ENCODE results near the gene ARHGEF10L. TPM values are rescaled to one million over a fixed set of nuclear protein-coding genes. Genes with fewer than 3 reads are reported as not detected.

The ARHGEF10L gene
- total RNA-seq, 4 donors from 2014 or later = 30.0 to 61.4 (median 44.7) TPM

GRCh38 chr1:17569200-17570139 lies 30.0 kb downstream of the ARHGEF10L start:
- Histone ChIP-seq H3K27ac (peak overlapping the region; percentile 79 to 96 (median 93)), H3K4me3 (peak overlapping the region in 3 of 4 donors; percentile 1 to 33 (median 20)), H3K9me3 (no peaks in the 10 kb centered on the region), H3K4me1 (peaks cover 58 to 100% (median 62%) of the 10 kb centered on the region in 3 donors), H3K27me3 (no peaks in the 10 kb centered on the region), H3K36me3 (no peaks in the 10 kb centered on the region)
- TF ChIP-seq CTCF (IDR thresholded peaks at IDR 0.05) (no peak), POLR2A (IDR thresholded peaks at IDR 0.05) (peak in 1 of 4 donors; percentile 23)
- intact Hi-C loops (cut with DNase I) = no loop called here
- WGBS, 2 donors = 7 to 19% methylated on average over 5 to 10 of the region's 16 CpGs
- no peak for DNase-seq

- Histone ChIP-seq H3K27me3 (no peaks in the 10 kb centered on the region), H3K9me3 (no peaks in the 10 kb centered on the region), H3K4me3 (no peak overlapping the region), H3K27ac (peak overlapping the region; percentile 79 to 96 (median 93)), H3K36me3 (no peaks in the 10 kb centered on the region), H3K4me1 (peaks cover 58 to 100% (median 62%) of the 10 kb centered on the region in 3 donors)
- intact Hi-C loops (cut with DNase I) = no loop called here
- WGBS, 2 donors = 72 to 81% methylated on average over 3 of the region's 3 CpGs
- DNase-seq = no peak
- no peak for TF ChIP-seq CTCF (IDR thresholded peaks at IDR 0.05)
- TF ChIP-seq POLR2A (IDR thresholded peaks at IDR 0.05) = no peak
Observed at GRCh38 chr1:17570228-17570627, 30.7 kb downstream of the ARHGEF10L start.

GRCh38 chr1:17572264-17572985 lies 32.9 kb downstream of the ARHGEF10L start:
- TF ChIP-seq CTCF (IDR thresholded peaks at IDR 0.05) (peak in 1 of 6 experiments; percentile 29), POLR2A (IDR thresholded peaks at IDR 0.05) (no peak)
- peaks cover 0 to 7% (median 0%) of the 10 kb centered on the region in 3 donors for H3K36me3 ChIP-seq
- no peak overlapping the region for H3K4me3 ChIP-seq
- no peaks in the 10 kb centered on the region for H3K27me3 ChIP-seq
- DNase-seq = no peak
- H3K4me1 ChIP-seq = peaks cover 55 to 94% (median 62%) of the 10 kb centered on the region in 3 donors
- peak overlapping the region; percentile 54 to 96 (median 93) for H3K27ac ChIP-seq
- WGBS, 2 donors = 50 to 88% methylated on average over 1 to 3 of the region's 9 CpGs
- H3K9me3 ChIP-seq = no peaks in the 10 kb centered on the region
- intact Hi-C loops (cut with DNase I) = no loop called here

GRCh38 chr1:17573518-17574041 lies 34.1 kb downstream of the ARHGEF10L start:
- no peak for DNase-seq
- H3K27me3 ChIP-seq = no peaks in the 10 kb centered on the region
- H3K4me1 ChIP-seq = peaks cover 48 to 94% (median 53%) of the 10 kb centered on the region in 3 donors
- peak overlapping the region; percentile 36 to 96 (median 93) for H3K27ac ChIP-seq
- intact Hi-C loops (cut with DNase I) = no loop called here
- whole genome bisulfite sequencing, 2 donors = 21 to 42% methylated on average over 2 to 3 of the region's 10 CpGs
- no peak overlapping the region for H3K4me3 ChIP-seq
- no peak for TF ChIP-seq CTCF (IDR thresholded peaks at IDR 0.05)
- no peak for TF ChIP-seq POLR2A (IDR thresholded peaks at IDR 0.05)
- peaks cover 0 to 7% (median 0%) of the 10 kb centered on the region in 3 donors for H3K36me3 ChIP-seq
- no peaks in the 10 kb centered on the region for H3K9me3 ChIP-seq
